Fibroblast of mammary gland (primary cell): Measurements from ENCODE around the gene CFAP69.

Source experiments
- DNase-seq: peaks from one replicate; pipeline ENCODE4 v3.0.0-alpha.2; 2010; ENCODE audit warnings: low read depth
- H3K4me3 ChIP-seq: 2 replicates; pipeline ENCODE4 v1.5.1; 2011; ENCODE audit warnings: low read depth, mild to moderate bottlenecking, low read length, moderate library complexity; ENCODE audit not compliant: control insufficient read depth
- TF ChIP-seq, protein P1 (sequence below): conservative IDR thresholded peaks from 2 replicates; pipeline ENCODE4 v1.5.1; 2011; ENCODE audit warnings: low read depth, low read length, inconsistent platforms; ENCODE audit not compliant: control insufficient read depth, insufficient read depth

The CFAP69 gene

DNA sequence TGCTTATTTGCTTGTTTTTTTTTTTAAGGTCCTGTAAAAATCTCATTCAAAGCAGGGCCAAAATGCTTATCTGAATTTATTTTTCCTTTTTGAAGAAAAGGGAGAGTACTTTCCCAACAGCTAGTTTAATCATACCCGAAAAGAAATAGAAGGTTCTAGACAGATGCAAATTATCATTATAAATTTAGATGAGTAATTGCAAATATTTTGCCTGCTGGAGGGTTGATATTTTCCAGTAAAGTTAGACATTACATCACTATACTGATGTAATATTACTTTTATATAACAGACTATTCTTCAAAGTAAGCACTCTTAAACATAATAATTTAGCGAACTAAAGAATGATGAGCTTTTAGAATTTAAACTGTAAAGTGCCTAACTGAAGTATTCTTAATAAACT, 14.1 kb upstream of the CFAP69 start:
- no peak overlapping the region for H3K4me3 ChIP-seq
- TF ChIP-seq, protein P1, sequence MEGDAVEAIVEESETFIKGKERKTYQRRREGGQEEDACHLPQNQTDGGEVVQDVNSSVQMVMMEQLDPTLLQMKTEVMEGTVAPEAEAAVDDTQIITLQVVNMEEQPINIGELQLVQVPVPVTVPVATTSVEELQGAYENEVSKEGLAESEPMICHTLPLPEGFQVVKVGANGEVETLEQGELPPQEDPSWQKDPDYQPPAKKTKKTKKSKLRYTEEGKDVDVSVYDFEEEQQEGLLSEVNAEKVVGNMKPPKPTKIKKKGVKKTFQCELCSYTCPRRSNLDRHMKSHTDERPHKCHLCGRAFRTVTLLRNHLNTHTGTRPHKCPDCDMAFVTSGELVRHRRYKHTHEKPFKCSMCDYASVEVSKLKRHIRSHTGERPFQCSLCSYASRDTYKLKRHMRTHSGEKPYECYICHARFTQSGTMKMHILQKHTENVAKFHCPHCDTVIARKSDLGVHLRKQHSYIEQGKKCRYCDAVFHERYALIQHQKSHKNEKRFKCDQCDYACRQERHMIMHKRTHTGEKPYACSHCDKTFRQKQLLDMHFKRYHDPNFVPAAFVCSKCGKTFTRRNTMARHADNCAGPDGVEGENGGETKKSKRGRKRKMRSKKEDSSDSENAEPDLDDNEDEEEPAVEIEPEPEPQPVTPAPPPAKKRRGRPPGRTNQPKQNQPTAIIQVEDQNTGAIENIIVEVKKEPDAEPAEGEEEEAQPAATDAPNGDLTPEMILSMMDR = no peak
- DNase-seq = no peak

GRCh38 chr7:90231304-90231703, 13.7 kb upstream of the CFAP69 start:
- H3K4me3 ChIP-seq = no peak overlapping the region
- TF ChIP-seq, protein P1 = no peak
- DNase-seq = no peak

GRCh38 chr7:90232430-90232829, 12.5 kb upstream of the CFAP69 start:
- H3K4me3 ChIP-seq = no peak overlapping the region
- no peak for DNase-seq
- TF ChIP-seq, protein P1 = no peak

DNA sequence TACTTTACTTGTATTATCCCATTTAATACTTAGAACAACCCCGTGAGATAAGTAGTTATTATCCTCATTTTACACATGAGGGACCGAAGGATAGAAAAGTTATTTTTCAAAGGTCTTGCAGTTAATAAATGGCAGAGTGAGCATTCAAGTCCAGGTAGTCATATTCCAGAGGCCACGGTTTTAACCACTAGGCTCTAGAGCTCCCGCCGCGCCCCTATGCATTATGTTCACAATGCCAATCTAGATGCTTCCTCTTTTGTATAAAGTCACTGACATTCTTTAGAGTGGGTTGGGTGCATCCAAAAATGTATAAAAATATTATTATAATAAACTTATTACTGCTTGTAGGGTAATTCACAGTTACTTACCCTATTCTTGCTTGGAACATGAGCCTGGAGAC, 11.4 kb upstream of the CFAP69 start:
- H3K4me3 ChIP-seq = no peak overlapping the region
- TF ChIP-seq, protein P1 = no peak
- no peak for DNase-seq

DNA sequence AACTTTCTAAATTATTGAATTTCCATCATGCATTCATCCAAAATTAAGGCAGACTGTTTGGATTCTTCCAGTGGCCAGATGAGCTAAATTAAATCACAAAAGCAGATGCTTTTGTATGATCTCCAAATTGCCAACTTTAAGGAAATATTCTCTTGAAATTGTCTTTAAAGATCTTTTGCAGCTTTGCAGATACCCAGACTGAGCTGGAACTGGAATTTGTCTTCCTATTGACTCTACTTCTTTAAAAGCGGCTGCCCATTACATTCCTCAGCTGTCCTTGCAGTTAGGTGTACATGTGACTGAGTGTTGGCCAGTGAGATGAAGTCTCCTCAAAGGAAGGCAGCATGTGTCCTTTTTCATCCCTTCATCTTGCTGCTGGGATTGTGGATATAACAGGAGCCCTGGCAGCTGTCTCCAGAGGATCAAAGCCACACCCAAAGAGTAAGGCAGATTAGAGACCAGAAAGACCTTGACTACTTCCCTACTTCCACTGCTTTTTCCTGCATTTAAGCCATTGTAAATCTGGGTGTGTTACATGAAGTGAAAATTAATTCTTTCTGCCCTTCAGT, 8.2 kb upstream of the CFAP69 start:
- no peak for DNase-seq
- TF ChIP-seq, protein P1 = no peak
- H3K4me3 ChIP-seq = no peak overlapping the region

- H3K4me3 ChIP-seq = no peak overlapping the region
- DNase-seq = no peak
- TF ChIP-seq, protein P1 = no peak
Observed at GRCh38 chr7:90238022-90238421, 7.0 kb upstream of the CFAP69 start.

GRCh38 chr7:90238583-90238982, 6.4 kb upstream of the CFAP69 start:
- H3K4me3 ChIP-seq = no peak overlapping the region
- TF ChIP-seq, protein P1 = no peak
- DNase-seq = no peak
